K562 (cell line): ENCODE results near the gene DLGAP3. TPM values are rescaled to one million over a fixed set of nuclear protein-coding genes. Genes with fewer than 3 reads are reported as not detected.

Source experiments
- ATF1 ChIP-seq, 2 experiments: fragments of 450-650 bp in 1 of 2; IDR thresholded peaks; 2 replicates each; pipeline ENCODE4 v1.6.1; 2016; ENCODE audit warnings: missing compliant biosample characterization in 1 of 2, missing genetic modification characterization in 1 of 2
- BRCA1 ChIP-seq, 2 experiments: fragments of 450-650 bp in 1 of 2; sonication (generic) in 1 of 2; formaldehyde crosslinking in 1 of 2; IDR thresholded peaks; 2 replicates each; pipeline versions ENCODE4 v1.5.0 to v1.6.1; 2017 to 2020; ENCODE audit warnings: mild to moderate bottlenecking in 1 of 2, missing genetic modification reagents in 1 of 2
- CBX1 ChIP-seq: sonication (generic); IDR thresholded peaks from 2 replicates; pipeline ENCODE4 v1.6.1; 2016; ENCODE audit warnings: antibody characterized with exemption, low read depth, mild to moderate bottlenecking
- CCNT2 ChIP-seq: IDR thresholded peaks from 2 replicates; pipeline ENCODE4 v1.6.1; 2011; ENCODE audit warnings: borderline replicate concordance, low read depth, mild to moderate bottlenecking, moderate library complexity, mixed read lengths, low read length; ENCODE audit not compliant: insufficient read length; ENCODE audit errors: extremely low read depth
- CTBP1 ChIP-seq: fragments of 450-650 bp; IDR thresholded peaks from 2 replicates; pipeline ENCODE4 v1.6.1; 2016; ENCODE audit warnings: borderline replicate concordance
- KDM1A ChIP-seq, 2 experiments: fragments of 450-650 bp; IDR thresholded peaks; 2 replicates each; pipeline ENCODE4 v1.6.1; 2016; ENCODE audit warnings: mild to moderate bottlenecking in 2 of 2
- KLF16 ChIP-seq: IDR thresholded peaks from 2 replicates; pipeline ENCODE4 v1.6.1; 2016; ENCODE audit warnings: antibody characterized with exemption
- MAFG ChIP-seq: fragments of 450-650 bp; conservative IDR thresholded peaks from 2 replicates; pipeline ENCODE4 v1.6.1; 2016; ENCODE audit warnings: missing genetic modification characterization, missing compliant biosample characterization
- MAFK ChIP-seq: IDR thresholded peaks from 2 replicates; pipeline ENCODE4 v1.6.1; 2011; ENCODE audit warnings: low read length, improper control_type of control experiment
- MCM7 ChIP-seq, 2 experiments: fragments of 450-650 bp; IDR thresholded peaks; 2 replicates each; pipeline ENCODE4 v1.6.1; 2016 to 2018
- MXD1 ChIP-seq: fragments of 250-450 bp; sonication (Bioruptor Pico); IDR thresholded peaks from 2 replicates; pipeline ENCODE4 v1.8.0; 2021; ENCODE audit warnings: borderline replicate concordance, mild to moderate bottlenecking, moderate library complexity; ENCODE audit not compliant: poor library complexity, severe bottlenecking
- MYC ChIP-seq, 2 experiments: fragments of 250-450 bp in 1 of 2; sonication (Bioruptor Pico) in 1 of 2; IDR thresholded peaks; 2 replicates each; pipeline versions ENCODE4 v1.5.1 to v1.6.1; 2012 to 2021; ENCODE audit warnings: low read depth in 2 of 2, borderline replicate concordance in 1 of 2, improper control_type of control experiment in 1 of 2, low read length in 1 of 2, mild to moderate bottlenecking in 1 of 2, moderate library complexity in 1 of 2
- NR1H2 ChIP-seq: sonication (generic); formaldehyde crosslinking; IDR thresholded peaks from 2 replicates; pipeline ENCODE4 v1.4.0; 2020; ENCODE audit warnings: mild to moderate bottlenecking, missing genetic modification reagents
- PYGO2 ChIP-seq: fragments of 450-650 bp; IDR thresholded peaks from 2 replicates; pipeline ENCODE4 v1.6.1; 2016; ENCODE audit warnings: mild to moderate bottlenecking, missing genetic modification characterization, moderate library complexity, missing compliant biosample characterization
- SIRT6 ChIP-seq: IDR thresholded peaks from one replicate; pipeline ENCODE4 v1.6.1; 2012; ENCODE audit warnings: low read depth, mild to moderate bottlenecking, control low read depth, inconsistent platforms, low read length, moderate library complexity
- SMARCC2 ChIP-seq: fragments of 450-650 bp; IDR thresholded peaks from 2 replicates; pipeline ENCODE4 v1.6.1; 2017; ENCODE audit warnings: antibody characterized with exemption, moderate library complexity, mild to moderate bottlenecking, low read depth
- SP1 ChIP-seq: sonication (generic); formaldehyde crosslinking; IDR thresholded peaks from 2 replicates; pipeline ENCODE4 v1.8.1; 2022; ENCODE audit warnings: mild to moderate bottlenecking, missing genetic modification reagents
- STAT5A ChIP-seq: IDR thresholded peaks from 2 replicates; pipeline ENCODE4 v1.6.1; 2012; ENCODE audit warnings: low read length, inconsistent platforms, borderline replicate concordance
- SUPT5H ChIP-seq: fragments of 450-650 bp; IDR thresholded peaks from 2 replicates; pipeline ENCODE4 v1.6.1; 2016
- TCF3 ChIP-seq: sonication (generic); formaldehyde crosslinking; IDR thresholded peaks from 2 replicates; pipeline ENCODE4 v1.4.0; 2020; ENCODE audit warnings: mild to moderate bottlenecking, missing genetic modification reagents
- ZBTB7A ChIP-seq: IDR thresholded peaks from 2 replicates; pipeline ENCODE4 v1.6.1; 2011; ENCODE audit warnings: low read depth, mild to moderate bottlenecking, low read length, moderate library complexity, borderline replicate concordance; ENCODE audit not compliant: control insufficient read depth
- ZNF511 ChIP-seq: sonication (generic); formaldehyde crosslinking; IDR thresholded peaks from 2 replicates; pipeline ENCODE4 v1.8.0; 2022; ENCODE audit warnings: mild to moderate bottlenecking, missing genetic modification reagents
- polyA plus RNA-seq, 8 experiments: library from polyadenylated mRNA; depleted of rRNA in 4 of 8; stranded (reverse) in 5 of 8; unstranded in 3 of 8; fragments of >200 nt; fragmentation: Nextera tagmentation in 2 of 8; fragmentation: Illumina TruSeq in 1 of 8; extraction: Ambion mirVana in 2 of 8; extraction: Trizol in 1 of 8; gene quantifications; 2 replicates each; pipeline versions ENCODE4 v1.2.1 to v1.2.3, GENCODE V29; 2011 to 2014; ENCODE audit warnings: inconsistent platforms in 1 of 8, missing spikeins in 1 of 8
- total RNA-seq, 7 experiments: library from RNA; depleted of rRNA in 6 of 7; stranded (reverse); fragments of >200 nt in 6 of 7; fragmentation: Illumina TruSeq in 2 of 7; extraction: Trizol in 2 of 7; gene quantifications; 2 replicates each; pipeline versions ENCODE4 v1.2.1 to v1.2.3, GENCODE V29; 2011 to 2021; ENCODE audit warnings: low replicate concordance in 1 of 7
- TF ChIP-seq, protein P1 (sequence below), 2 experiments: fragments of 450-650 bp; IDR thresholded peaks; 2 replicates each; pipeline ENCODE4 v1.6.1; 2016
- TF ChIP-seq, protein P2 (sequence below): fragments of 250-450 bp; sonication (Bioruptor Pico); IDR thresholded peaks from 2 replicates; pipeline ENCODE4 v1.4.0; 2020; ENCODE audit warnings: mild to moderate bottlenecking

The DLGAP3 gene
- total and polyA plus RNA-seq, 9 of the 15 experiments (the other 6 are each of a cell fraction or from before 2014, with no cell fraction given), result 0.01 to 0.16 (median 0.07) TPM; not detected in 6

- TF ChIP-seq MAFK (no peak; the same call in 1 of the 2 replicates), SUPT5H (peak; percentile 98), KDM1A (IDR thresholded peaks at IDR 0.05) (no peak), STAT5A (peak; percentile 61; the same call in 1 of the 2 replicates), SMARCC2 (0 out of 2 replicates have a peak, but pooled peaks have one; percentile 15), MAFG (tag) (peak; percentile 38), ATF1 (CRISPR knock-in tag; IDR thresholded peaks at IDR 0.05) (0 out of 2 replicates have a peak, but pooled peaks have one; percentile 17), ATF1 (tag; IDR thresholded peaks at IDR 0.05) (peak; percentile 89), BRCA1 (IDR thresholded peaks at IDR 0.05) (no peak), BRCA1 (CRISPR knock-in tag; IDR thresholded peaks at IDR 0.05) (peak; percentile 79; the same call in 1 of the 2 replicates), CBX1 (no peak), TCF3 (peak; percentile 45), KLF16 (peak; percentile 65; the same call in 1 of the 2 replicates), MXD1 (CRISPR knock-in tag) (peak; percentile 5), SIRT6 (no peak), SP1 (CRISPR knock-in tag) (peak; percentile 88), PYGO2 (tag) (no peak; the same call in 1 of the 2 replicates), CCNT2 (peak; percentile 89), NR1H2 (CRISPR knock-in tag) (0 out of 2 replicates have a peak, but pooled peaks have one; percentile 71), CTBP1 (peak; percentile 87), MCM7 (IDR thresholded peaks at IDR 0.05) (no peak), ZBTB7A (peak; percentile 59; the same call in 1 of the 2 replicates), ZNF511 (CRISPR knock-in tag) (peak; percentile 99), MYC (IDR thresholded peaks at IDR 0.05; ENCODE audit: low read depth, low read length) (peak; percentile 100), MYC (CRISPR knock-in tag; IDR thresholded peaks at IDR 0.05; ENCODE audit: borderline replicate concordance, low read depth) (0 out of 2 replicates have a peak, but pooled peaks have one; percentile 64)
- TF ChIP-seq, protein P1, sequence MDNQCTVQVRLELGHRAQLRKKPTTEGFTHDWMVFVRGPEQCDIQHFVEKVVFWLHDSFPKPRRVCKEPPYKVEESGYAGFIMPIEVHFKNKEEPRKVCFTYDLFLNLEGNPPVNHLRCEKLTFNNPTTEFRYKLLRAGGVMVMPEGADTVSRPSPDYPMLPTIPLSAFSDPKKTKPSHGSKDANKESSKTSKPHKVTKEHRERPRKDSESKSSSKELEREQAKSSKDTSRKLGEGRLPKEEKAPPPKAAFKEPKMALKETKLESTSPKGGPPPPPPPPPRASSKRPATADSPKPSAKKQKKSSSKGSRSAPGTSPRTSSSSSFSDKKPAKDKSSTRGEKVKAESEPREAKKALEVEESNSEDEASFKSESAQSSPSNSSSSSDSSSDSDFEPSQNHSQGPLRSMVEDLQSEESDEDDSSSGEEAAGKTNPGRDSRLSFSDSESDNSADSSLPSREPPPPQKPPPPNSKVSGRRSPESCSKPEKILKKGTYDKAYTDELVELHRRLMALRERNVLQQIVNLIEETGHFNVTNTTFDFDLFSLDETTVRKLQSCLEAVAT (IDR thresholded peaks at IDR 0.05), result peak in 1 of 2 experiments; percentile 81; a peak in 2 of 4 replicates
- TF ChIP-seq, protein P2, sequence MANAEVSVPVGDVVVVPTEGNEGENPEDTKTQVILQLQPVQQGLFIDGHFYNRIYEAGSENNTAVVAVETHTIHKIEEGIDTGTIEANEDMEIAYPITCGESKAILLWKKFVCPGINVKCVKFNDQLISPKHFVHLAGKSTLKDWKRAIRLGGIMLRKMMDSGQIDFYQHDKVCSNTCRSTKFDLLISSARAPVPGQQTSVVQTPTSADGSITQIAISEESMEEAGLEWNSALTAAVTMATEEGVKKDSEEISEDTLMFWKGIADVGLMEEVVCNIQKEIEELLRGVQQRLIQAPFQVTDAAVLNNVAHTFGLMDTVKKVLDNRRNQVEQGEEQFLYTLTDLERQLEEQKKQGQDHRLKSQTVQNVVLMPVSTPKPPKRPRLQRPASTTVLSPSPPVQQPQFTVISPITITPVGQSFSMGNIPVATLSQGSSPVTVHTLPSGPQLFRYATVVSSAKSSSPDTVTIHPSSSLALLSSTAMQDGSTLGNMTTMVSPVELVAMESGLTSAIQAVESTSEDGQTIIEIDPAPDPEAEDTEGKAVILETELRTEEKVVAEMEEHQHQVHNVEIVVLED (CRISPR knock-in tag), result peak; percentile 43; the same call in 1 of the 2 replicates
Measured at GRCh38 chr1:34859446-34860200, 69.8 kb downstream of the DLGAP3 start, which contains the start of gene SMIM12 (continued).
